WTC11 (cell line): ENCODE measurements around the gene TP53INP2. TPM values are rescaled to one million over a fixed set of nuclear protein-coding genes. Genes with fewer than 3 reads are reported as not detected.

ENCODE experiments used
- ATAC-seq: fragments of 200-7000 bp; cut with Tn5 transposase; 2 replicates; pipeline ENCODE4 v1.10.0; 2021; ENCODE audit warnings: mild to moderate bottlenecking, moderate library complexity
- CTCF ChIA-PET: fragments of 300-600 bp; sonication (Branson Sonifier 250); formaldehyde crosslinking; loops from one replicate; lab custom pipeline; 2021; ENCODE audit warnings: antibody characterized with exemption; lab: Charles Lee
- POLR2A ChIA-PET: fragments of 350-600 bp; sonication (Branson Sonifier 250); formaldehyde crosslinking; loops from one replicate; lab custom pipeline; 2021; ENCODE audit warnings: antibody characterized with exemption; lab: Charles Lee
- DNase-seq: peaks from one replicate; pipeline ENCODE4 v3.0.0; 2021; ENCODE audit warnings: low spot score
- H3K27ac Mint-ChIP-seq: 2 replicates; pipeline ENCODE4 v1.8.0; 2021; ENCODE audit warnings: mixed read lengths
- H3K27me3 Mint-ChIP-seq: 2 replicates; pipeline ENCODE4 v1.8.0; 2021; ENCODE audit warnings: low read depth, mild to moderate bottlenecking, moderate library complexity, mixed read lengths
- H3K36me3 Mint-ChIP-seq: 2 replicates; pipeline ENCODE4 v1.8.0; 2021; ENCODE audit warnings: mixed read lengths
- H3K4me1 Mint-ChIP-seq: 2 replicates; pipeline ENCODE4 v1.8.0; 2022; ENCODE audit warnings: mixed read lengths
- H3K4me3 Mint-ChIP-seq: 2 replicates; pipeline ENCODE4 v1.8.0; 2021; ENCODE audit warnings: mild to moderate bottlenecking, moderate library complexity, mixed read lengths
- H3K9me3 Mint-ChIP-seq: 2 replicates; pipeline ENCODE4 v1.8.0; 2021; ENCODE audit warnings: mixed read lengths
- AFF4 ChIP-seq: sonication (generic); formaldehyde crosslinking; IDR thresholded peaks from 2 replicates; pipeline ENCODE4 v1.8.1; 2023; ENCODE audit warnings: mild to moderate bottlenecking, missing genetic modification reagents, borderline replicate concordance
- ATF6 ChIP-seq: sonication (generic); formaldehyde crosslinking; IDR thresholded peaks from 2 replicates; pipeline ENCODE4 v1.8.1; 2023; ENCODE audit warnings: mild to moderate bottlenecking, missing genetic modification reagents
- E2F4 ChIP-seq: sonication (generic); formaldehyde crosslinking; IDR thresholded peaks from 2 replicates; pipeline ENCODE4 v1.8.1; 2022; ENCODE audit warnings: low read depth, mild to moderate bottlenecking, moderate library complexity, missing genetic modification reagents, borderline replicate concordance
- EMX1 ChIP-seq: fragments of 250-450 bp; sonication (Bioruptor Pico); IDR thresholded peaks from 2 replicates; pipeline ENCODE4 v1.8.0; 2021; ENCODE audit warnings: mild to moderate bottlenecking
- FOXP1 ChIP-seq: sonication (generic); formaldehyde crosslinking; IDR thresholded peaks from 2 replicates; pipeline ENCODE4 v1.8.0; 2022; ENCODE audit warnings: missing genetic modification reagents, mild to moderate bottlenecking, moderate library complexity, borderline replicate concordance
- FOXP4 ChIP-seq: sonication (generic); formaldehyde crosslinking; IDR thresholded peaks from 2 replicates; pipeline ENCODE4 v1.8.0; 2022; ENCODE audit warnings: mild to moderate bottlenecking, missing genetic modification reagents
- GABPB1 ChIP-seq: sonication (generic); formaldehyde crosslinking; IDR thresholded peaks from 2 replicates; pipeline ENCODE4 v1.8.1; 2023; ENCODE audit warnings: mild to moderate bottlenecking, missing genetic modification reagents
- IRF1 ChIP-seq: sonication (generic); formaldehyde crosslinking; IDR thresholded peaks from 2 replicates; pipeline ENCODE4 v1.8.0; 2023; ENCODE audit warnings: missing genetic modification reagents
- JAZF1 ChIP-seq: fragments of 250-450 bp; sonication (Bioruptor Pico); IDR thresholded peaks from 2 replicates; pipeline ENCODE4 v1.9.0; 2021; ENCODE audit warnings: moderate library complexity, mild to moderate bottlenecking, inconsistent platforms
- MLX ChIP-seq: sonication (generic); formaldehyde crosslinking; IDR thresholded peaks from 2 replicates; pipeline ENCODE4 v1.8.1; 2023; ENCODE audit warnings: mild to moderate bottlenecking, missing genetic modification reagents, moderate library complexity
- MYBL2 ChIP-seq: sonication (generic); formaldehyde crosslinking; IDR thresholded peaks from 2 replicates; pipeline ENCODE4 v1.8.1; 2023; ENCODE audit warnings: mild to moderate bottlenecking, moderate library complexity, missing genetic modification reagents
- NR1H2 ChIP-seq: sonication (generic); formaldehyde crosslinking; IDR thresholded peaks from 2 replicates; pipeline ENCODE4 v1.9.0; 2021; ENCODE audit warnings: mild to moderate bottlenecking, moderate library complexity, missing genetic modification reagents
- PRRX2 ChIP-seq: fragments of 250-450 bp; sonication (Bioruptor Pico); IDR thresholded peaks from 2 replicates; pipeline ENCODE4 v1.8.0; 2021; ENCODE audit warnings: mild to moderate bottlenecking
- SP1 ChIP-seq: sonication (generic); formaldehyde crosslinking; conservative IDR thresholded peaks from 2 replicates; pipeline ENCODE4 v1.8.1; 2022; ENCODE audit warnings: missing genetic modification reagents
- TEAD1 ChIP-seq: sonication (generic); formaldehyde crosslinking; IDR thresholded peaks from 2 replicates; pipeline ENCODE4 v1.8.0; 2022; ENCODE audit warnings: mild to moderate bottlenecking, missing genetic modification reagents
- ZNF138 ChIP-seq: sonication (generic); formaldehyde crosslinking; conservative IDR thresholded peaks from 2 replicates; pipeline ENCODE4 v1.8.1; 2022; ENCODE audit warnings: mild to moderate bottlenecking, moderate library complexity, missing genetic modification reagents
- ZNF232 ChIP-seq: sonication (generic); formaldehyde crosslinking; IDR thresholded peaks from 2 replicates; pipeline ENCODE4 v1.8.0; 2022; ENCODE audit warnings: mild to moderate bottlenecking, missing genetic modification reagents
- ZNF512 ChIP-seq: sonication (generic); formaldehyde crosslinking; IDR thresholded peaks from 2 replicates; pipeline ENCODE4 v1.8.1; 2022; ENCODE audit warnings: missing genetic modification reagents, borderline replicate concordance
- ZNF671 ChIP-seq: fragments of 250-450 bp; sonication (Bioruptor Pico); IDR thresholded peaks from 2 replicates; pipeline ENCODE4 v1.8.0; 2021; ENCODE audit warnings: mild to moderate bottlenecking
- total RNA-seq: library from RNA; stranded (reverse); gene quantifications from 3 replicates; pipeline ENCODE4 v1.2.3, GENCODE V29; 2021

Gene TP53INP2
- total RNA-seq, 1 experiment from 2014 or later: 4.3 TPM

- TF ChIP-seq ATF6 (CRISPR knock-in tag): no peak
Measured at GRCh38 chr20:34744847-34745246, 40.7 kb downstream of the TP53INP2 start (continued).

- no peak overlapping the region for H3K27ac Mint-ChIP-seq
- no peak for TF ChIP-seq E2F4 (CRISPR knock-in tag)
- no peak for TF ChIP-seq FOXP1
- no peak for TF ChIP-seq EMX1 (CRISPR knock-in tag)
- no peak for TF ChIP-seq MLX (CRISPR knock-in tag)
- TF ChIP-seq SP1 (CRISPR knock-in tag): no peak
- no peak for TF ChIP-seq MYBL2
- TF ChIP-seq TEAD1 (CRISPR knock-in tag): no peak
- no peak for TF ChIP-seq ZNF512
- TF ChIP-seq ZNF232 (CRISPR knock-in tag): no peak
- no peak for TF ChIP-seq GABPB1
- no peak overlapping the region for H3K4me3 Mint-ChIP-seq
- ATAC-seq (no peak), DNase-seq (no peak)
- ChIA-PET POLR2A (no interaction called here), CTCF (interaction anchor here (3.5 kb wide), 1 partner anchor 23 kb away, joined by 13 read pairs; no protein-coding TSS in a partner anchor)
- no peaks in the 10 kb centered on the region for H3K36me3 Mint-ChIP-seq
- no peaks in the 10 kb centered on the region for H3K4me1 Mint-ChIP-seq
- H3K27me3 Mint-ChIP-seq: no peaks in the 10 kb centered on the region
- no peaks in the 10 kb centered on the region for H3K9me3 Mint-ChIP-seq
Measured at GRCh38 chr20:34746674-34747073, 42.5 kb downstream of the TP53INP2 start.

GRCh38 chr20:34747479-34747878, 43.3 kb downstream of the TP53INP2 start:
- Mint-ChIP-seq H3K4me3 (no peak overlapping the region), H3K27me3 (no peaks in the 10 kb centered on the region), H3K36me3 (no peaks in the 10 kb centered on the region), H3K4me1 (no peaks in the 10 kb centered on the region), H3K9me3 (no peaks in the 10 kb centered on the region), H3K27ac (no peak overlapping the region)
- ChIA-PET CTCF (interaction anchor here (3.5 kb wide), 1 partner anchor 22 kb away, joined by 13 read pairs; no protein-coding TSS in a partner anchor), POLR2A (no interaction called here)
- no peak for DNase-seq
- no peak for ATAC-seq
- TF ChIP-seq NR1H2 (CRISPR knock-in tag) (no peak), AFF4 (CRISPR knock-in tag) (no peak), IRF1 (no peak), ZNF138 (no peak), PRRX2 (CRISPR knock-in tag) (no peak), ZNF671 (CRISPR knock-in tag) (no peak), JAZF1 (no peak), FOXP4 (no peak)
